GM20431 (cell line): ENCODE measurements around the gene CXorf49.
"Not testable (repeated sequence)": the region's sequence is repeated elsewhere in the genome, so short reads cannot be mapped to it uniquely, and the experiment has no call there.

Source experiments
- in situ Hi-C: fragments of 300-500 bp; cut with MseI, MboI; formaldehyde crosslinking; loops from one replicate; pipeline ENCODE4 v1.15.0; 2020; ENCODE audit warnings: low sequenced_read_pairs; ENCODE audit not compliant: unreplicated experiment

CXorf49 gene

DNA sequence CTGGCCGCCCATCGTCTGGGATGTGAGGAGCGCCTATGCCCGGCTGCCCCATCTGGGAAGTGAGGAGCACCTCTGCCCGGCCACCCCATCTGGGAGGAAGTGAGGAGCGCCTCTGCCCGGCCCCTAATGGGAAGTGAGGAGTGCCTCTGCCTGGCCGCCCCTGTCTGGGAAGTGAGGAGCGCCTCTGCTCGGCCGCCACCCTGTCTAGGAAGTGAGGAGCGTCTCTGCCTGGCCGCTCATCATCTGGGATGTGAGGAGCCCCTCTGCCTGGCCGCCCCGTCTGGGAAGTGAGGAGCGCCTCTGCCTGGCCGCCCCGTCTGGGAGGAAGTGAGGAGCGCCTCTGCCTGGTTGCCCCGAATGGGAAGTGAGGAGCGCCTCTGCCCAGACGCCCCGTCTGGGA is 42.4 kb downstream of the CXorf49 start:
- in situ Hi-C loops: not testable (repeated sequence)

DNA sequence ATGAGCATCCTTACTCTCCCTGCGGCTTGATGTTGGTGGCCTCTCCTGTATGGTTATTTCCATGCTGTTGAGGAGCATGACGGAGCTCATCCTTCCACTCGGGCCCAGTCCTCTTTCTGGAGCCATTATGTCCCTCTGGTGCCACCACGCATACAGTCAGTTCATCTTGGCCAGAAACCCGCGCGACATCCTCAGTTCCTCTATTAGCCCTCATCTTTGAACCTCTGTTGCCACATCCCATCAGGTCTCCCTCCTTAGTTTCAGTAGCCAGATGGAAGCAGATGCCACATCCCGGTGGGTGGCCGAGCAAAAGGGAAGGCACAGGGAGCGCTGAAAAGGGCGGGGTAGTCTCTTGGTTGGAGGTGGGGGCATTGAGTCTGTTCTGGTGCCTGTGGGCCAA is 46.1 kb downstream of the CXorf49 start:
- in situ Hi-C loops: no loop called here

DNA sequence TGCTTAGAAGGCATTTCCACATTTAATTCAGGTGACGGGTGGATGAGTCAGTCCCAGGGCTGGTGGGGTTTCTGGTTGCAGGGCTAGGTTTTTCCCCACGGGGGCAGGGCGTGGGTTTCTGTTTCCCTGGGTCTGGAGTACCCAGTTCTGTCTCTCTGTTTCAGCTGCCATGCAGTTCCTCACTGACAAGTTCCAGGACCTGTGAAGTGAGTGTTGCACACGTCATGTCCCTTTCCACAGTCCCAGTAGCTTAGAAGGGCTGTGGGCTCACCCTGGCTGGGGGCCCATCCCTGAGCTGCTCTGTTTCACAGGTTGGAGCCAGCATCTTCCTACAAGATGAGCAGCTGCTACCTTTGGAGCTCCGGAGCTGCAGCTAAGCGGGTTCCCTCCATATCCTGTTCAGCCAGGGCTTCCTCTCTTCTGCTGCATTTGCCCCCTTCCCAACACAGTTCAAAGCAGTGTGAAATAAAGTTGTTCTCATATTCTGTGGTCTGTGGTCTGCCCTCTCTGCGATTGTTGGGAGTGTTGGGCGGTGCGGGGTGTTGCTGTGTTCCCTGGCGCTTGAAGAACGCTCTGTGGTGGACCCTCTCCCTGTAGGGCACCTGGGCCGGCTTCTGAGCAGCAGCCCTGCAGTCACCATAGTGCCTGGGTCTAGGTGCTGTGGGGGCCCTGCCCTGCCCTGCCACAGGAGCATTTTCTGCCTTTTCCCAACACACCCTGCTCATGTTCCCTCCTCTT is 46.9 kb downstream of the CXorf49 start:
- in situ Hi-C loops: no loop called here

GRCh38 chrX:71669947-71670346 is 48.1 kb downstream of the CXorf49 start:
- in situ Hi-C loops: not testable (repeated sequence)

DNA sequence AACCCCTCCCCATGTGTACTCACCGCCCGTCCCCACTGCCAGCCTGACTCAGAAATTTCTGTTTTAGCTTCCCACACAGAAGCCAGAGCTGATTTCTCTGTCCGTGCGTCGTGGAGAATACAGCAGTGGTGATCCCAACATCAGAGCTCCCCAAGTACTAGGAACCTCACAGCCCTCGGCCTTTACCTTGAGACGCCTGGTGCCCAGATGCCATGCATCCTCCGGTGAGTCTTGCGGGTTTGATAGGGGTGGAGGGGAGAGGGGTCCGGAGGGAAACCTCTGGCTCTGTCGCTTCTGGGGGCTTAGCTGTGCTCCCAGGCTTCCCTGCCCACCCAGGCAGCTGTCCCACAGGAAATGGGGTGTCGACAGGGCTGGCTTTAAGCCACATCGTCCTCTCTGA is 48.6 kb downstream of the CXorf49 start:
- in situ Hi-C loops: no loop called here

DNA sequence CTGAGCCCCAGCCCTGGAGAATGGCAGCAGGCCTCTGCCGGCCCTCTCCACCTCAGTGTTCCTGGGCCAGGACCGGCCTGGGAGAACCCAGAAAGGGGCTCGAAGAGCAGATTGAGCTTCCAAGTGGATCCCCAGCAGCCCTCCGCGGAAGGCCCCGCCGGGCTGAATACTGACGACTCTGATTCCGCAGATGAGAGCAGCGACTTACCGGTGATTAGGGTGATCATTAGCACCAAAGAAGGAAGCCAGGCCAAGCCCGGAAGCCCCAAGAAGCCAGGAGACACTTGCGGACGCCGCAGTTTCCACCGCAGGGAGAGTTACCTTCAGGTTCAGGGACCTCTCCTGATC is 49.9 kb downstream of the CXorf49 start:
- in situ Hi-C loops: no loop called here

DNA sequence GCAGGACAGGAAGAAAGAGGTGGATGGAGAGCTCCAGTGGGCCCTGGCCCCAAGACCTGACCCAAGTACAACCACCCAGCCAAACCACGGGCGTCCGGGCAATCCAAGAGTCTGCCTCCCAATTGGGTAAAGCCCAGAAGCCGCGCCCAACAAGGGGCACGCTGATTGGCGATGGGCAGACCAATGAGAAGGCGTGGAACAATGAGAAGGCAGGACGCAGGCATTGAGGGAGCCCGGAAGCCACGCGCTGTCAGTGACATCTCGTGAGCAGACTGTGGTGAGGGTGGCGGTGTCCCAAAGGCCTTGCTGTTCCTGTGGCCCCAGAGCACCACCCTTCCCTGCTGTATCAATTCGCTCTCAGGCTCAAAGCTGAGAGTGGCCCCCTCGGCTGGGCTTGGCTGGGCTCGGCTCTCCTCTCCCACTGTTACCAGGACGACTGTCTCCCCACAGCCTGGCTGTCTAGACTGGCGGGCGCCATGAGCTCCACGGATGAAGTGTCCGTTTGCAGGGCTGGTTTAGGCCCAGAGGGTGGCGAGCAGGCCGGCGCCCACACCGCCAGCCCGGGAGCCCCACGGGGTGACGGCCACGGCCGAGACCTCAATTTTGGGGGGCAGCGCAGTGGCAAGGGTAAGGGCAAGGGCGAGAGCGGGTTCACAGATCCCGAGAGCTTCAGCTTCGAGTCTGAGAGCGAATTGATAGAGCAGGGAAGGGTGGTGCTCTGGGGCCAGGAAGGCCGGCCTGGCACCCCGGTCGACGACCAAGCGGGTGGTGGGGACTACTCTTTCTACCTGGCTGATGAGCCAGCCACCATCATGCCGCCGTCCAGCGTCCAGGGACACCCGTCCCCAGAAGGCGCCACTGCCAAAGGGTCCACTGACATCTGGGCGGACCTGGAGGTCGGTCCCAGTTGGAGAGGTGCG is 50.5 kb downstream of the CXorf49 start, which contains the start of gene LOC101059915:
Gene LOC101059915 (plus strand): TSS at position 219 of the 920 bp plus-strand sequence.
- in situ Hi-C loops: no loop called here

- in situ Hi-C loops: no loop called here
Measured at GRCh38 chrX:71666240-71667223, 51.6 kb downstream of the CXorf49 start.

DNA sequence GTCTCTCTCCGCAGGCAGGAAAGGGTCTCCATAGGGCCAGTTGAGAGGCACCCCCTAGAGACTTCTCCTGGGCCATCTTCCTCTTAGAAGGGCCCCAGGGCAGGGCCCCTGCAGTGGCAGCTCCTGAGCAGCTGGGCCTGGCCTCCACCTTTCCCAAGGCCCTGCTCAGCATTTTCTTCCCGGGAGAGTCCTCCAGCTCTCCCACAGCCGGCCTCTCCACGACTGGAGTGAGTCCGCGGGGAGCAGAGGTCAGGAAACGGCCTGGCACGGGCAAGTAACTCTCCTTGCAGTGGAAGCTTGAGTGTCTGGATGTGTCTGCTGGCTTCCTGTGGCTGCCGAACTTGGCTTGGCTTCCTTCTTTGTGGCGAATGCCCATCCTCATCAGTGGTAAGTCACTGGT is 52.3 kb downstream of the CXorf49 start:
- in situ Hi-C loops: no loop called here

DNA sequence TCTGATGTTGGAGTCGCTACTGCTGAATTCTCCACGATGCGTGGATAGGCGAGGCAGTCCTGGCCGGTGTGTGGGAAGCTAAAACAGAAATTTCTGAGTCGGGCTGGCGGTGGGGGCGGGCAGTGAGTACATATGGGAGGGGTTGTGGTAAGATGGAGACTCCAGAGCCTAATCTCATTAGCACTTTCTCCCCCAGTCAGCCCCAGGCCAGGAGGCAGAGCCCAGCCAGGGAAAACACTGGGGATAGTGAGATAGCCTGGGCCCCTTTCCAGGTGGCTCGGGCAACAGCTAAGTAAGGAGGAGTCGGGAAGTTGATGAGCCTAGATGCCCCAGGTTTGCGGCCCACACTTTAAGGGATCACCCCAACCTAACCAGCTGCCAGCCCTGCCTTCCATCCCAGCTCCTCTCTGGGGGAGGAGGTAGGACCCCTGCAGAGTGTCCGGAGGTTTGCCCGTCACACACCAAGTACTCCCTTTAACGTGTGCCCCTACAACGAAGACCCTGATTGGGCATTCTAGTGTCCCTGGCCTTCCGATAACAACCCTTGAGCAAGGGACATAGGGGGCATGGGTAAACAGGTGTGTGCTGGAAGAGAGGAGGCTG is 53.1 kb downstream of the CXorf49 start:
- in situ Hi-C loops: no loop called here
